HG03469 (cell line): ENCODE measurements around the gene MIGA1.
"Not testable (repeated sequence)": the region's sequence is repeated elsewhere in the genome, so short reads cannot be mapped to it uniquely, and the experiment has no call there.

Experiments
- ATAC-seq: cut with Tn5 transposase; IDR thresholded peaks from one replicate; pipeline ENCODE4 v1.9.1; 2021; ENCODE audit warnings: mild to moderate bottlenecking, moderate library complexity, moderate number of reproducible peaks; ENCODE audit not compliant: unreplicated experiment

MIGA1 gene

DNA sequence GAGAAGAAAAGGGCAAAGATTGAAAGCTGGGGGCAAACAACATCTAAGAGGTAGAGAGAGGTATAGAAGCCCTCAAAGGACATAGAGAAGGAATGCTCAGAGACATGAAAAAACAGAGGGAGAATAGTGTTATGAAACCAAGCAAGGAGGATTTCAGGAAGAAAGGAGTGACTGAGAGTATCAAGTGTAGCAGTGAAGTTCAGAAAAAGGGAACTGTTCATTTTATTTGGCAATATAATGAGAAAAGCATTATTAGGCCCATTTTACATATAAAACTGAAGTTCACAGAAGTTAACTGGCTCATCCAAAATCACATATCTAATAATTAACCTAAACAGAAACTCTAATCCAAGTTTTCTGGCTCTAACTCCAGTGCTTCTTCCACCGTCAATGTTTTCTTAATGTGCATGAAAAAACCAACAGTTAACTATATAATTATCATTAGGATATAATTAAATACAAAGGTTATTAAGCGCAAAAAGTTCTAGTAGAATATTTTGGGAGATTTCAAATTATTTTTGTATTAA is 126.6 kb downstream of the MIGA1 start:
- ATAC-seq: no peak

DNA sequence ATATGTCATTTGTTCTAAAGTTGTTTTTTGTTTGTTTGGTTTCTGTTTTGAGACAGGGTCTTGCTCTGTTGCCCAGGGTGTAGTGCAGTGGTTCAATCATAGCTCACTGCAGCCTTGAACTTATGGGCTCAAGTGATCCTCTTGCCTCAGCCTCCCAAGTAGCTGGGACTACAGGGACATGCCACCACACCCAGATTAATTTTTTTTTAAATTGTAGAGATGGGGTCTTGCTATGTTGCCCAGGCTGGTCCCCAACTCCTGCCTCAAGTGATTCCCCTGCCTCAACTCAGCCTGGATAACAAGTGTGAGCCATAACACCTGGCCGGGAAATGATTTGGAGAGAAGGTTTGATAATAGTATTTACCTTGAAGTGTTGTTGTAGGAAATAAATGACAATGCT is 127.2 kb downstream of the MIGA1 start:
- ATAC-seq: no peak

DNA sequence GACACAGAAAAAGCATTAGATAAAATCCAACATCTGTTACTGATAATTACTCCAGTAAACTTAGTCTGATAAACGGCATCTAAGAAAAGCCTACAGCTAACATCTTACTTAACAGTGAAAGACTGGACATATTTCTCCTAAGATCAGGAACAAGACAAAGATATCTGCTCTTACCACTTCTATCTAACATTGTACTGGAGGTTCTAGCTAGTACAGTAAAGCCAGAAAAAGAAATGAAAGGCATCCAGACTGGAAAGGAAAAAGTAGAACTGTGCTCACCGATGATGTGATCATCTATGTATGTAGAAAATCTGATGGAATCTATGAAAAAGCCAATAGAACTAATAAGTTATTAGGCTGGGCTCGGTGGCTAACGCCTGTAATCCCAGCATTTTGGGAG is 130.7 kb downstream of the MIGA1 start:
- ATAC-seq: no peak

DNA sequence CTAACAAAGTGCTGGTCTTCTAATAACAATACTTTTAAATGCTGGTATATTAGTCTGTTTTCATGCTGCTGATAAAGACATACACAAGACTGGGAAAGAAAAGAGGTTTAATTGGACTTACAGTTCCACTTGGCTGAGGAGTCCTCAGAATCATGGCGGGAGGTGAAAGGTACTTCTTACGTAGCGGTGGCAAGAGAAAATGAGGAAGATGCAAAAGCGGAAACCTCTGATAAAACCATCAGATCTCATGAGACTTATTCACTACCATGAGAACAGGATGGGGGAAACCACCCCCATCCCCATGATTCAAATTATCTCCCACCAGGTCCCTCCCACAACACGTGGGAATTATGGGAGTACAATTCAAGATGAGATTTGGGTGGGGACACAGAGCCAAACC is 139.5 kb downstream of the MIGA1 start:
- not testable (repeated sequence) for ATAC-seq

DNA sequence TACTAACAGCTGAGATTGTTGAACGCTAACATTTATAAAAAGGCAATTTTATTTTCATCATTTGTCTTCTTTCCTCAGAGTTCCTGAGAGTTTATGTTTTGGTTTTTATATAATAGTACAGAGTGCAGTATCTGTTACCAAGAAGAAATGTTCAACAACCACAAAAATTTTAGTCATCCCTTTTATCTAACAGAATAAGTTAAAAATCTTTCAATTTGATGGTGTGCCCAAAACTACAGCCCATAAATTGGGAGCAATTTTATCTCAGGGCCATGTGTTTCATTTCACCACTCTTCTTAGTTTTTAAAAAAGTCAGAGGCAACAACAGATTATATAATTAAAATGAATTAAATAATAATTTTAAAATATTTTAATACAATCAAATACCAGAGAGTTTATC is 146.1 kb downstream of the MIGA1 start:
- ATAC-seq: no peak

DNA sequence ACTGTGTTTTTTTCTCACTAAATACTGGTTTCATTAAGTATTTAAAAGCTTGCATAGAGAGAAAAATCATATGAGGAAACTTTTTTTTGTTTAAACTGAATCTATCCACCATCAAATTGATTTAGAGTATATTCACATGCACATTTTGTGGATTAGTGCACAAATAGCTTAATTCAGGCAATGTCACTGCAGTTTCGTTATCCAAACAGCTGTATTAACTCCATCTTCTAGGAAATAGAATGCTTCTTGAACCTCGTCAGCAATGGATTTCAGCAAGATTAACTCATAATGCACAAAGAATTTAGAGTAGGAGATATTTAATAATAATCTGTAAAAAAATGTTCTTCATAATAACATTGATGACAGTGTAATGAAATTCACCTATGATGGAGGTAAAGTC is 146.5 kb downstream of the MIGA1 start:
- ATAC-seq: no peak

DNA sequence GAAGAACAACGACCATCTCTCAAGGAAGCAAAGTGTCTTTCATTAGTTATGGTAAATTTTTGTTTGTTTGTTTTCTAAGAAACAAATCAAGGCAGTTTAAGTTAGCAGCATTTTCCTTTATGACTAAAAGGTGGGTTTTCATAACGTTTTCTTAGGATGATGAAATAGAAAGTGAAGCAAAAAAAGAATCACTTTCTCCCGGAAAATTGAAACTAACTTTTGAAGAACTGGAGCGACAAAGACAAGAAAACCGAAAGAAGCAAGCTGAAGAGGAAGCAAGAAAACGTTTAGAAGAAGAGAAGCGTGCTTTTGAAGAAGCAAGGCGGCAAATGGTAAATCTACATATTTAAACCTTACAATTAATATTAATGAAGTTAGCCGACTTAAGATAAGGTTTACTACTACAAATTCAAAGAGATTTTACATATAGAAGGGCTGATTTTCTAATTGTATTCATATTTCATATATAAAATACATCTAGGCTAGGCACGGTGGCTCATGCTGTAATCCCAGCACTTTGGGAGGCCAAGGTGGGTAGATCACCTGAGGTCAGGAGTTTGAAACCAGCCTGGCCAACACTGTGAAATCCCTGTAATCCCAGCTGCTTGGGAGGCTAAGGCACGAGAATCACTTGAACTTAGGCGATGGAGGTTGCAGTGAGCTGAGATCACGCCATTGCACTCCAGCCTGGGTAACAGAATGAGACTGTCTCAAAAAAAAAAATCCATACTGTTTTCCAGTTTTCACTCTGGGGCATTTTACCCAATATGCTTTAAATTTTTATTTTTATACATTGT is 147.3 kb downstream of the MIGA1 start:
- no peak for ATAC-seq

DNA sequence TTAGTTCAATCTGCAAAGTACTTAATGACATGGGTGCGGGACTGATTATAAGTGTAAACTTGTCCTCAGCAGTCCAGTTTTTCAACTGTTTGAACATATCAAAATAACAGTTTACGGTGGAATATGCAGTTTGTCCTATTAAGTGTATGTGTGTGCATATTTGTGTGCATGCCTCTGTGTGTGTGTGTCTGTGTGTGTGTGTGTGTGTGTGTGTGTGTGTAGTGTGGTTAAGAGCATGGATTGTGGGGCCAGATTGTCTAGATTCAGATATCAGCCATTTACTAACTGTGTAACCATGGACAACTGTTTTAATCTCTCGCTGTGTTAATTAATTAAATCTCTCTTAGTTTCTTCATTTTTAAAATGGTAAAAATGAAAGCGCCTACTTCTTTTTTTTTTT is 148.0 kb downstream of the MIGA1 start:
- ATAC-seq: no peak
